Aorta (tissue), 5 donors: ENCODE results near the gene GPBP1L1. TPM values are rescaled to one million over a fixed set of nuclear protein-coding genes. Genes with fewer than 3 reads are reported as not detected.

ENCODE experiments used
- ATAC-seq: fragments of 200-7000 bp; cut with Tn5 transposase; one replicate; pipeline ENCODE4 v1.9.1; 2022; ENCODE audit warnings: moderate library complexity; ENCODE audit not compliant: low FRiP score
- DNase-seq, 2 donors: peaks; one replicate each; pipeline ENCODE4 v3.0.0-alpha.2; 2020
- H3K27ac ChIP-seq, 2 donors: one replicate each; pipeline ENCODE4 v1.5.1; 2013; ENCODE audit warnings: low read length in 2 of 2, mild to moderate bottlenecking in 2 of 2, moderate library complexity in 2 of 2, control low read depth in 1 of 2, inconsistent platforms in 1 of 2, low read depth in 1 of 2
- H3K27me3 ChIP-seq, 2 donors: one replicate each; pipeline ENCODE4 v1.6.1; 2013; ENCODE audit warnings: control low read depth in 1 of 2, low read length in 1 of 2, mild to moderate bottlenecking in 1 of 2, moderate library complexity in 1 of 2; ENCODE audit not compliant: insufficient read depth in 2 of 2, control insufficient read depth in 1 of 2
- H3K36me3 ChIP-seq, 2 donors: one replicate each; pipeline ENCODE4 v1.6.1; 2013; ENCODE audit warnings: control low read depth in 1 of 2, low read length in 1 of 2, mild to moderate bottlenecking in 1 of 2; ENCODE audit not compliant: insufficient read depth in 2 of 2, control insufficient read depth in 1 of 2
- H3K4me1 ChIP-seq, 2 donors: one replicate each; pipeline ENCODE4 v1.6.1; 2013; ENCODE audit warnings: low read length in 2 of 2, control low read depth in 1 of 2, mild to moderate bottlenecking in 1 of 2, moderate library complexity in 1 of 2; ENCODE audit not compliant: insufficient read depth in 2 of 2, control insufficient read depth in 1 of 2
- H3K4me3 ChIP-seq, 2 donors: one replicate each; pipeline ENCODE4 v1.5.1; 2013; ENCODE audit warnings: low read length in 2 of 2, control low read depth in 1 of 2, mild to moderate bottlenecking in 1 of 2
- H3K9me3 ChIP-seq: one replicate; pipeline ENCODE4 v1.6.1; 2013; ENCODE audit warnings: mild to moderate bottlenecking, low read length; ENCODE audit not compliant: control insufficient read depth
- WGBS, 2 donors: extraction: QIAGEN DNeasy Blood & Tissue Kit; methylation state at CpG; one replicate each; pipeline ENCODE4 v1.1.7; 2013; 5-methylcytosine and 5-hydroxymethylcytosine counted together
- intact Hi-C, 2 donors: fragments of 100-400 bp; cut with DNase I; formaldehyde crosslinking; loops; one replicate each; pipeline versions ENCODE4 v1.14.2 to v1.15.0; 2022
- polyA plus RNA-seq, 2 donors: library from polyadenylated mRNA; stranded (reverse); fragments of 200-250 nt; gene quantifications; one replicate each; pipeline ENCODE4 v1.2.3, GENCODE V29; 2013
- total RNA-seq, 2 donors: library from RNA; stranded (reverse); fragmentation: NEBNext Ultra II Directional; extraction: Animal tissue kit (Norgen Biotek cat#: 25700); gene quantifications; one replicate each; pipeline ENCODE4 v1.2.1, GENCODE V29; 2021
- donor health status: healthy with polysubstance abuse.
- donor health status: Bipolar disorder and iron deficiency.
- donor health status: DM: no; HTN: no; CAD: no.
- donor health status: DM: no; HTN: no; CAD: no.
- donor health status: DM: yes; HTN: yes; CAD: no.

Gene GPBP1L1
- total and polyA plus RNA-seq, 4 donors, result 39.2 to 113 (median 74.5) TPM

GRCh38 chr1:45658171-45658570 is 28.2 kb downstream of the GPBP1L1 start:
- H3K36me3 ChIP-seq, result peaks cover 3 to 10% of the 10 kb centered on the region in 2 donors
- 67 to 70% methylated on average over 2 of the region's 2 CpGs for WGBS, 2 donors
- intact Hi-C loops, result no loop called here
- ATAC-seq (no peak), DNase-seq (no peak)
- H3K4me1 ChIP-seq, result no peaks in the 10 kb centered on the region
- no peaks in the 10 kb centered on the region for H3K27me3 ChIP-seq
- no peaks in the 10 kb centered on the region for H3K9me3 ChIP-seq
- no peak overlapping the region for H3K4me3 ChIP-seq
- no peak overlapping the region for H3K27ac ChIP-seq

- Histone ChIP-seq H3K27me3 (no peaks in the 10 kb centered on the region), H3K27ac (no peak overlapping the region), H3K36me3 (peaks cover 3 to 10% of the 10 kb centered on the region in 2 donors), H3K4me1 (no peaks in the 10 kb centered on the region), H3K9me3 (no peaks in the 10 kb centered on the region), H3K4me3 (no peak overlapping the region)
- ATAC-seq, result no peak
- no peak for DNase-seq
- intact Hi-C loops, result no loop called here
- WGBS, 2 donors, result 92 to 93% methylated on average over 3 of the region's 3 CpGs
These were observed 29.6 kb downstream of the GPBP1L1 start for GRCh38 chr1:45656573-45657226.

DNA sequence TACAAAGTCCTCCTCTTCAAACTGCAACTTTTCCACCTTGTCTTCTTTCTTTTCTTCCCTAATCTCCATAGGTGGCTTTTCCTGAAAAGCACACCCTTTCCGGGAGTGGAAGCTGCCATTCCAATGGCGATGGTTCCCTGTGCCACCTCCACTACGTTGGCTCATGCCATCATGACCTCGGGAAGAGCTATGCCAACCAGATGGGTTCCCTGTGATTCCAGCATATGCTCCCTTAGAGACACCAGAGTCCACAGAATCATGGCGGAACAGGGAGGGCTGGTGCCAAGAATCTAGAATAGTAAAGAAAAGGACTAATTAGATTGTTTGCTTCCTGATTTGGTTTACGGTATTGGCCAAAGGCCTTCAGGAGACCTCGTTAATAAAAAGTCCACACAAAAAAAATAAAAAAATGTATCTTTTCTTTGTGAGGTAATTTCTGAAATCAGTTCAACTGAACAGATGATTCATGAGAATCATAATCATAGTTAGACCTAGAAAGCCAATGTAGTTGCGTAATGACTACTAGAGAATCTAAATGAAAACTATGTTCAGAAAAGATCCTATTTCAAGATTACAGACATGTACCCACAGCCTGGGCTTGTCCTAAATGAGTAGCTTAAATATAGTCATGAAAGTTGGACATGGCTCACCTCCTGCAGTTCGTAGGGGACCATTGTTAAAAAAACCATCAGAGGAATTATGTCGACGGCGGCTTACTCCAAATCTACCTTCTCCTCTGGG is 31.6 kb downstream of the GPBP1L1 start:
- H3K9me3 ChIP-seq, result no peaks in the 10 kb centered on the region
- WGBS, 2 donors, result 94 to 95% methylated on average over 12 of the region's 12 CpGs
- no peaks in the 10 kb centered on the region for H3K4me1 ChIP-seq
- no peaks in the 10 kb centered on the region for H3K27me3 ChIP-seq
- intact Hi-C loops, result no loop called here
- no peak overlapping the region for H3K4me3 ChIP-seq
- DNase-seq (no peak), ATAC-seq (no peak)
- H3K27ac ChIP-seq, result no peak overlapping the region
- peaks cover 10 to 15% of the 10 kb centered on the region in 2 donors for H3K36me3 ChIP-seq

DNA sequence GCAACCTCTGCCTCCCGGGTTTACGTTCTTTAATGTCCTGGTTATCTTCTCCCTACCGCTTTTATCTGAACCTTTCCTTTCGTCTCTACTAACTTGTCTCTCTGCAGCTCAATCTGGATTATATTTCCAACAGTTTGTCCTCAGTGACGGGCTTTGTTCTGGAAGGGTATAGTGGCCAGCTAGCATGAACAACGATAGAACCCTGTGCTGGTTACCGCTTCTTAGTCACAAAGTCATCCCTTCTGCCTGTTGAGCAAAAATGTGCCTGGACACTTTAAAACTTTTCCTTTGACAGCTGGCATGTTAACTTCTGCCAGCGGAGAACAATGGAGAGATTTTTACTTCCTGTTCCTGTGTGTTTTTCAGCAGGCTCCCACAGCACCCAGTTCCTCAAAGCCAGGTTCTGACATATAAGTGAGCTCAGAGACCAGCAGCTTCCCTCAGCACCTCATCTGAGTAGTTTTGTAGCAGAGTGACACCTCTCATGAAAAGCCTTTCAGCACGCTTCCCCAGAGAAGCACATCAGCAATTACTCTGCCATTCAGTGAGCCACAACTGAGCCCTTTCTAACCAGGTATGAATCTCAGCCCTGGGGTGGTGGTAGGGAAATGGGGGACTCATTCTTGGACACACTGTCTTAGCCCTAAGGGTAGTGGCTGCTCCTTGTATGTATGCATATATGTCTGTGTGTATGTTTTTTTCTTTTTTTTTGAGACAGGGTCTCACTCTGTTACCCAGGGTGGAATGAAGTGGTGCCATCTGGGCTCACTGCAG is 38.9 kb downstream of the GPBP1L1 start:
- WGBS, 2 donors, result 67 to 80% methylated on average over 9 of the region's 9 CpGs
- DNase-seq (no peak), ATAC-seq (no peak)
- intact Hi-C loops, result no loop called here
- peaks cover 7 to 8% of the 10 kb centered on the region in 2 donors for H3K36me3 ChIP-seq
- H3K27ac ChIP-seq, result no peak overlapping the region
- no peaks in the 10 kb centered on the region for H3K9me3 ChIP-seq
- no peaks in the 10 kb centered on the region for H3K27me3 ChIP-seq
- H3K4me3 ChIP-seq, result no peak overlapping the region
- H3K4me1 ChIP-seq, result no peaks in the 10 kb centered on the region

DNA sequence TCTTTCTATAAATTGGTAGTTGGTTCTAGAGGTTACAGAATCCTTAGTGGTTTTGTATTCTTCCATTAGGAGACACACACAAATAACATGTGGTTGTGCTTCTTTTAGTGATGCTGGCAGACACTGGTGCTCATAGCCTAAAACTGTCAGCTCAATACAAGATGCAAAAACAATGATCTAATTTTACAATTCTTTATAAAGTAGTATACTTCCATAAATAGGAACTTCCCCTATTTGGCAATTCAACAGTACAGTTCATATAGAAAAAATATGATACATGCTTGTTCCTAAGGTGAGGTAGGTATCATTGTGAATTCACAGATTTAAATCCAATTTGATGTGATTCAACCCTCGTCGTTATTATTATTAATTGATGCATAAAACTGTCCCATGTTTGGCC is 41.7 kb downstream of the GPBP1L1 start:
- ATAC-seq (no peak), DNase-seq (no peak)
- Histone ChIP-seq H3K36me3 (peaks cover 4 to 10% of the 10 kb centered on the region in 2 donors), H3K27ac (no peak overlapping the region), H3K4me1 (no peaks in the 10 kb centered on the region), H3K27me3 (no peaks in the 10 kb centered on the region), H3K4me3 (no peak overlapping the region), H3K9me3 (no peaks in the 10 kb centered on the region)
- intact Hi-C loops, result no loop called here
- 88 to 89% methylated on average over 2 of the region's 2 CpGs for WGBS, 2 donors

DNA sequence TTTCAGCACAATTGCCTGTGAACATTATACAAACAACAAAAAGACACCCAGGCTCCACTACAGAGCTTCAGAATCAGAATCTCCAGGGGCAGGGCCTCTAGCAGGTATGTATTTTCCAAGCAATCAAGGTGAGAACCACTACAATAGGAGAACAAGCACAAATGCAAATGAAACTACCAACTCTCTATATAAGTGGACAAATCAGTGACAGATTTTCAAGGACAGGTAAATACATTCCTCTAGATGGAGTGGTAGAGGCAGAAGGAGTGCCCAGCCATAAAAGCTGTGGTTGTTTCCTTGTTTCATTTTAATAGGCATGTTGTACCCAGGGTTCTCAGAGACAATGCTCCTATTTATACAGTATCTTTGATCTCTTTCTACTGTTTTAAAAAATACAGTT is 42.4 kb downstream of the GPBP1L1 start:
- H3K9me3 ChIP-seq, result no peaks in the 10 kb centered on the region
- intact Hi-C loops, result no loop called here
- H3K4me1 ChIP-seq, result no peaks in the 10 kb centered on the region
- no peak overlapping the region for H3K27ac ChIP-seq
- H3K36me3 ChIP-seq, result peaks cover 4 to 10% of the 10 kb centered on the region in 2 donors
- no peak overlapping the region for H3K4me3 ChIP-seq
- ATAC-seq (no peak), DNase-seq (no peak)
- H3K27me3 ChIP-seq, result no peaks in the 10 kb centered on the region

GRCh38 chr1:45643321-45643720 is 43.0 kb downstream of the GPBP1L1 start:
- whole genome bisulfite sequencing, 2 donors, result 59 to 84% methylated on average over 5 of the region's 5 CpGs
- no peak for ATAC-seq
- peaks cover 4 to 10% of the 10 kb centered on the region in 2 donors for H3K36me3 ChIP-seq

DNA sequence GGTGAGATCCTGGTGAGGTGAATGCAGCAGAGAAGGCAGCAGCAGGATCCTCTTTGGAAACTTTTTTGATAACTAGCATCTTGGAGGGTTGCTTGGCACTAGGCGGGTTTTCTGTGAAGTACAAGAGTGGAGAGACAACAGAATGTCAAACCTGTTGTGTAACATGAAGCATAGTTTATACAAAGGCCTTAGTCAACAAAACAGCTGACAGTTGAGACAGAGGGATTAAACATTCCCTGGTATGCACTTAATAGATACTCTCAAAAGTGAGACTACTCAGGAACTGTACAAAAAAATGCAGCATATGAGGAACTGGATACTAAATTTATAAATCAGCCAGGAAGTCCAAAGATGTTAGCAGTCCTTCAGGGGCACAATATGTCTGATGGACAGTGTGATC is 46.0 kb downstream of the GPBP1L1 start:
- H3K36me3 ChIP-seq, result peaks cover 4 to 8% of the 10 kb centered on the region in 2 donors

More at GRCh38 chr1:45643321-45643720, 43.0 kb downstream of the GPBP1L1 start:
- no peak overlapping the region for H3K27ac ChIP-seq
- H3K4me1 ChIP-seq, result no peaks in the 10 kb centered on the region
- DNase-seq, result no peak
- intact Hi-C loops, result no loop called here
- H3K9me3 ChIP-seq, result no peaks in the 10 kb centered on the region
- no peak overlapping the region for H3K4me3 ChIP-seq
- H3K27me3 ChIP-seq, result no peaks in the 10 kb centered on the region

More for the DNA sequence above, 46.0 kb downstream of the GPBP1L1 start:
- WGBS, 2 donors, result 96 to 97% methylated on average over 1 of the region's 1 CpG
- ATAC-seq (no peak), DNase-seq (no peak)
- no peaks in the 10 kb centered on the region for H3K9me3 ChIP-seq
- intact Hi-C loops, result no loop called here
- H3K4me3 ChIP-seq, result no peak overlapping the region
- no peak overlapping the region for H3K27ac ChIP-seq
- no peaks in the 10 kb centered on the region for H3K4me1 ChIP-seq
- no peaks in the 10 kb centered on the region for H3K27me3 ChIP-seq
